ENCODE data around the gene C6orf120.

Gene C6orf120

DNA sequence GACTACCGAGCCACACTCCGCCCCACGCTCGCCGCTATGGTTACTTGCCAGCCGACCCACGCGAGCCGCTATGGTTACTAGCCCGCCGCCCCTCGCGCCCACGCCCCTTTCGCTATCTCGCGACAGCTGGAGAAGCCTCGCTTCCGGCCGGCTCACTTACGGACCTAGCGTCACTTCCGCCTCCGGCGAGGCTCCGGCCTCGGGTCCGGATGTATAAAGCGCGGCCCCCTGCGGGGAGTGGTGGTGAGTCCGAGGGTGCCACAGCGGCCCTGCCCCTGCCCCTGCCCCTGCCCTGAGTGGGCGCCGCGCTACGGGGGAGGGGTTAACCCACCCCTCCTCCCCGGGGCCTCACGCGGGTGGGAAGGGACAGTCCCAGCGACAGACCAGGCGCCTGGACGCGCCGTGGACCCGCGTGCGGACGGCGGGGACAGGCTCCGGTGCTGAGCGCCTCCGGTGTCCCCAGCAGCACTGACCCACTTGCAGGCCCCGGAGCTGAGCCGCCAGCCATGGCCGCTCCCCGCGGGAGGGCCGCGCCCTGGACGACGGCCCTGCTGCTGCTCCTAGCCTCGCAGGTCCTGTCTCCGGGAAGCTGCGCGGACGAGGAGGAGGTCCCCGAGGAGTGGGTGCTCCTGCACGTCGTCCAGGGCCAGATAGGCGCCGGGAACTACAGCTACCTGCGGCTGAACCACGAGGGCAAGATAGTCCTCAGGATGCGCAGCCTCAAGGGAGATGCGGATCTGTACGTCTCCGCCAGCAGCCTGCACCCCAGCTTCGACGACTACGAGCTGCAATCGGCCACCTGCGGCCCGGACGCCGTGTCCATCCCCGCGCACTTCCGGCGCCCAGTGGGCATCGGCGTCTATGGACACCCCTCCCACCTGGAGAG is at the start of gene C6orf120, which contains the start of gene WDR27:
TSS of gene C6orf120 (plus strand) at position 173 of the 886 bp plus-strand sequence. CDS start at position 507, 334 bp downstream.
TSS of gene WDR27 (minus strand) at position 76 of the 886 bp plus-strand sequence. CDS start 13,024 bp downstream, outside the sequence.
- peak; percentile 98 for DNase-seq (ENCODE audit: low read depth in 2 of 2)

DNA sequence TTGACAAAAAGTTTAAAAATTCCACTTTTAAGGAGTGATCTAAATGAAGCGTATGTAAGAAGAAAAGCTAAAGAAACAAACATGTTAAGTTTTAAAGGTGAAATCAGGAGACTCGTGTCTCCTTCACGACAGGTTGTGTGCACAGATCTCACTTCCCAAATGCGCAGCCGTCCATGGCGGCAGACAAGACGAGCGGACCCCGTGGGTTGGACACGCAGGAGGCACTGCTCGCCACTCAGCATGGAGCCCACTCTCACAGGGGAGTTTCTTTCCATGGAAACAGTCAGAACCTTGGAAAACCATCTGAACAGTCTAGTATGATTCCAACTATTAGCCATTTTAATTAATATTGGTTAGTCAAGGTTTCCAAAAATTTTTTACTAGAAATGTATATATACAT is 49.0 kb upstream of the C6orf120 start:
- no peak for DNase-seq (ENCODE audit: low read depth in 2 of 2)

DNA sequence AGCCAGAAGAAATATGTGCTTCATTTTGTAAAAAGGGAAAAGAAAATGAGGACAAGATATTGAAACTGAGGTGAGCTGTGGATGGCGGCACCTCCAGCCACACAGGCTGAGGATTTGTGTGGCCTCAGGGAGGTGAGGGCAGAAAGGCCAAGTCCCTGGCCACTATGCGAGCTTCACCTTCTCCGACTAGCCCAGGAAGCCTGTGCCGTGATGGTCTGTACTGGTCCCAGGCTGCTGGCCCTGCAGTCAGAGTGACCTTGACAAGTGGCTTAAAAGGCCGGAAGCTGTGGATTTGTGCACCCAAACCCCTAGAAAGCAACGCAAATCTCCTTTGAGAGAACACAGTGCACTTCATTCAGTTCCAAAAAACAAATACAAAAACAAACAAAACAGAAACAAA is 48.2 kb upstream of the C6orf120 start:
- DNase-seq (ENCODE audit: low read depth in 2 of 2) = no peak

DNA sequence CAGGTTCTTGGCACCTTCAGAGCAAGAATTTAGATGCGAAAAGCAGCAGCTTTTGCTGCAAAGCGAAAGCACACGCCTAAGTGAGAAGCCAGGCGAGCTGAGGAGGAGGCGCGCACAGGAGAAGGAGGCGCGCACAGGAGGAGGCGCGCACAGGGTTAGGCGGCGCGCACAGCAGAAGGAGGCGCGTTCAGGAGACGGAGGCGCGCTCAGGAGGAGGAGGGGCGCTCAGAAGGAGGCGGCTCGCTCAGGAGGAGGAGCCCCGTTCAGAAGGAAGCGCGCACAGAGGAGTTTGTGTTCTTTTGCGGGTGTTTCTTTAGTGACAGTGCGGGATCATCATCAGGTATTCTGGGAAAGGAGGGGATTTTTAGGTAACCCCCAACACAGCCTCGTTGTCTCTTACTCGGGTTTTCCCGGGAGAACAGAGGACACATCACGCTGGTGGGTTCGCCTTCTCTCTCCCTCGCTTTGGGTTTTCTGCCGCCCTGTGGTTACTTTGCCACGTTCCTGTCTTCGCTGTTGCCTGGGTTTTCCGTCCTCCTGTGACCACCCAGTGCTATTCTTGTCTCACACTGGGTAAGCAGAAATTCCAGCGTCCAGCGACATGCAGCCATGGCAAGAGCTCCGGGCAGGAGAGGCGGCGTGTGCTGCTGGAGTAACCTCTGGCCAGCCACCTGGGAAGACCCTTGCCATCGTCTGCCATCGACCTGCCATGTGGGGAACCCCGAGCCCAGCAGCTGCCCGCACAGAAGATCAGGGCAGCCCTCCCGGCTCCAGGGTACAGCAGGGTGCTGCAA is 47.1 kb upstream of the C6orf120 start:
- DNase-seq (ENCODE audit: low read depth in 2 of 2) = peak; percentile 28 to 50

DNA sequence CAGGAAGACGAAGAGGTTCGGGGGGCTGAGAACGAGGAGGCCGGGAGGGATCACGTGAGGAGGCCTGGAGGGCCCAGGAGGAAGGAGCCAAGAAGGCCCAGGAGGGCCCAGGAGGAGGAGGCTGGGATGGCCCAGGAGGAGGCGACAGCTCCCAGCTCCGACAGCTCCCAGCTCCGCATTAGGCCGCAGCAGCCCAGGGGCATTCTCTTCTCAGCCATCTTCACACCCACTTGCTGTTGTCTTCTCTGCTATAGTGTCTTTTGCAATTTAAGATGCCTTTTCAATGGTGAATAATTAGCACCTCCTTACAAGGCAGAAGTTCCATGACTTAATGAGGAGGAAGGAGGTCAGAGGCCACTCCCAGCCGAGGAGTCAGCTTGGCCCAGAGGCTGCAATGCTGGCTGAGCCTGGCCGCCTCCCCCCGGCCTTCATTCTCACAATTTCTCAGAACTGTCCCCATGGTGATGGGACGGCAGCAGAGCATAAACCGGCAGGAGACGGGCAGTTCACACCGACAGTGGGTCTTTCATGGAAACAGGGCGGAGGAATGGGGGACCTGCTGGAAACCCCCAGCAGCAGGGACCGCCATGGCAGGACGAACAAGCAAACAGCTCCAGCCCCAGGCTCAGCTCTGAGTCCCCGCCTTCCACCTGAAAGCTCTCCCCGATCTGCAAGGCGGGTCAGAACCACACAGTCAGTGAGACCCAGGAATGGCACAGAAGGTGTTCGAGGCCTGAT is 45.2 kb upstream of the C6orf120 start:
- no peak for DNase-seq (ENCODE audit: low read depth in 2 of 2)

DNA sequence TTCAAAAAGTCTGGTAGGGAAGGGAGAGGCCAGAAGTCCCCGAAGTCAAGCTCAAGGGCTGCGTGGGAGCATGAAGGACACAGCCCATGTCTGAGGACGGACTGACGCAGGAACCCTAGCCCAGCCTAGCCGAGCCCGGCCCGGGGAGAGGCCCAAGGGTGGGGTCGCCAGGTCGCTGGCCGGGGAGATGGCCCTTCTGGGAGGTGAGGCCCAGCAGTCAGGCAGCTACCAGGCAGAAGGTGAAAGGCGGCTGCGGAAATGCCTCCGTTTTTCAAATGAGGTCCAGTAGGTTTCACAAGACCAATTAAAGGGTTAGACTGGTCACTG is 44.7 kb upstream of the C6orf120 start:
- DNase-seq (ENCODE audit: low read depth in 2 of 2) = no peak

DNA sequence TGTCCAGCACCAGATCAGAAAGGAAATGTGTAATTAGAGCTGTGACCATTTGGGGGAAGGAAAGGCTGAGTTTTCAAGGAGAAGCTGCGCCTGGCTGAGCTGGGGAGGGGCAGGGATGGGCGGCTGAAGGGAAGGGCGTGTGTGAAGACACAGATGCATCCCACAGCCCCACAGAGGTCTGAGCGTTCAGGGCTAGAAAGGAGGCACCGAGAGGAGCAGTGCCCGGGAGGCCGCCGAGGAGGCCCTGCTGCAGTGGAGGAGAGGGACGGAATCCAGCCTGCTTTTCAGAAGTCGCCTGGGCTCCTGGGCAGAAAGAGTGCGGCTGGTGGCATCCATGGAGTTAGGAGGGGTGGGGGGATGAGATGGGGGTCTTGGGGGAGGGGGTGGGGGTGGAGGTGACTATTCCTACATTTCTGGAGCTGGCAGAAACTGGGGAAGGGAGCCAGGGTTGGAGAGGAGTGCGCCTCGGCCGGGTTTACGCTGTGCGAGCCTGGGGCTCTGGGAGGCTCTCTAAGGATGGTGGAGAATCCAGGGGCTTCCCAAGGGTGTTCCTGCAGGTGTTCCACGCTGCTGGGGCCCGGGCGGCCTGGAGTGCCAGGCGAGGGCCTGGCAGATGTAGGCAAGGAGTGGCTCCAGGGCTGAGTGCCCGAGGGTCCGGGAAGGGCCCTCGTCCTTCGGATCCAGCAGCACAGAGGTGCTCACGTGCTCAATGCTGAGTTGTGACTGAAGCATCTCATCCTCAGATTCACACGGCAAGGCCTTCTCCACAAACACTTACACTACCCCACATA is 41.9 kb upstream of the C6orf120 start:
- DNase-seq (ENCODE audit: low read depth in 2 of 2) = no peak

DNA sequence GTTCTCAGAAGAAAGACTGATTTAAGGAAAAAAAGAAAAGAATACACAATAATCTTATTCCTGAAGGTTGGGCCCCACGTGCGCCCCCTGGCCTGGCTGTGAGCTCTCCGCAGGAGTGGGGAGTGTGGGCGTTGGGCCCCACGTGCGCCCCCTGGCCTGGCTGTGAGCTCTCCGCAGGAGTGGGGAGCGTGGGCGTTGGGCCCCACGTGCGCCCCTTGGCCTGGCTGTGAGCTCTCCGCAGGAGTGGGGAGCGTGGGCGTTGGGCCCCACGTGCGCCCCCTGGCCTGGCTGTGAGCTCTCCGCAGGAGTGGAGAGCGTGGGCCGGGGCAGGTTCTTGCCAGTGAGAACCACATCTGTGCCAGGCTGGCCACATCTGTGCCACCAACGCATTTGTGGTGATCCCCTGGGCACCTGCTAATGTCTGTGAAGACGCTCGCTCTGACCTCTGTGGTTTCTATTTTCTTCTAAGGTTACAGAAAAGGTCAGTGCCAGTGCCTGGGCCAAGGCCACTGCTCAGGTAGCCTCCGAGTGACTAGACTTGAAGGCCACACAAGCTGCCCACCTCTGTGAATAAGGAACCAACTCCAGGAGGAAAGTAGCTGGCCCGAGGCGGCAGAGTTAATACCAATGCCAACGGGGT is 41.1 kb upstream of the C6orf120 start:
- no peak for DNase-seq (ENCODE audit: low read depth in 2 of 2)

DNA sequence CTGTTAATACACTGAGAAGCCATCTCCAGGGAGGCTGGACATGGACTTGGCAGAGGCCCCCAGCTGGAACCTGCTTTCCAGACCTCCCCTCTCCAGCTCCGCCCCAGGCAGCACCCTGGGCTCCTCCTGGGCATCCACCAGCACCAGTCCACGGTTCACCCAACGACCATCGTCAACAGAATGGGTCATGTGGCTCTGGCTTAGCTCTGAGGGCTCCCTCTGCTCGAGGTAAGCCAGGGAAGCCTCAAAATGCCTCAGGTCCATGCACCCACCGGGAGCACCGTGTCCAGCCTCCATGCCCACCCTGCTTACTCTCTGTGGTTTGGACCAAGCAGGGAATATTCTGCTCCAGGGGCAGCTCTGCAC is 40.6 kb upstream of the C6orf120 start:
- no peak for DNase-seq (ENCODE audit: low read depth in 2 of 2)

DNA sequence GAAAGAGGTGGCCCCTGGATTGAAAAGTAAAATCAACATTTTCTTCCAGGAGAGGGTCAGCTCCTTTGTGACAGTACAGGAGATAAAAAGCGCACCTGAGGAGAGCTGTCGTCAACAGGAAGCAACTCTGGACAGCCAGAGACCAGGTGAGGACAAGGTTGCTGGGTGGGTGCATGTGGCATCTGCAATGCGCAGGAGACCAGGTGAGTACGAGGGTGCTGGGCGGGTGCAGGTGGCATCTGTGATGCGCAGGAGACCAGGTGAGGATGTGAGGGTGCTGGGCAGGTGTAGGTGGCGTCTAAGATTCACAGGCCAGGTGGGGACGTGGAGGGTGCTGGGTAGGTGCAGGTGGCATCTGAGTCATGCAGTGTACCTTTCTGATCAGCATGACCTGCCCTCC is 38.5 kb upstream of the C6orf120 start:
- DNase-seq (ENCODE audit: low read depth in 2 of 2) = no peak

DNA sequence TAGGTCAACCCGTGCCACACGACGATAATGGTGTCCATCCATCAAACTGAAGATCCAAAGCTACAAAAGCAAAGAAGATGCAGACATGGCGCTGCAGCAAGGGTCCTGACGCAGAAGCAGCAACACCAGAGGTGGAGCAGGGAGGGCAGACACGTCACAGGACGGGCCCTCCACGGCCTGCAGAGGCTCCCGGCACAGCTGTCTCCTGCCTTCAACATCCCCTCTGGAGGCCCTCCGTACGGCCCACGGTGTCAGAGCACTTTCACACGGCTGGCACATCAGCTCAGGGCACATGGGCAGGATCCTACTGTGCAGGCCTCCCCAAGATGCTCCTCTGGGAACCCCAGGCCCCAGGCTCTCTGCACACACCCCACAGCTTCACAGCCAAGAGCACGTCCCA is 37.7 kb upstream of the C6orf120 start:
- DNase-seq (ENCODE audit: low read depth in 2 of 2) = no peak

DNA sequence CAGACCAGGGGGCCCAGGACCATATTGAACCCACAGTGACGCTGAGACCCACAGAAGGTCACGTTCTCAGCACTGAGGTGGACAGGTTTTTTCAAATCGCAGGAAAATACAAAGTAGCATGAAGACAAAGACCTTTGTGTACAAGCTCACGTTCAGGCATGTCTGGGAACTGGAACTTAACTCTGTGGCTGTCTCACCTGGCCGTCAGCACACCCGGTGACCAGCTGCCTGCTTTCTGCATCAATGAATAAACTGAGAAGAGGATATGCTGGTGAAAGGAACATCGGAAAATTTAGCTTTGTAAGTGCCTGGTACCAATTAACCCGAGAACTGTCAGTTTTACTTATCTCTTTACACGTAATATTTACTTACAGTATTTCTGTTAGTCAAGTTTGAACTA is 36.6 kb upstream of the C6orf120 start:
- DNase-seq (ENCODE audit: low read depth in 2 of 2) = no peak

DNA sequence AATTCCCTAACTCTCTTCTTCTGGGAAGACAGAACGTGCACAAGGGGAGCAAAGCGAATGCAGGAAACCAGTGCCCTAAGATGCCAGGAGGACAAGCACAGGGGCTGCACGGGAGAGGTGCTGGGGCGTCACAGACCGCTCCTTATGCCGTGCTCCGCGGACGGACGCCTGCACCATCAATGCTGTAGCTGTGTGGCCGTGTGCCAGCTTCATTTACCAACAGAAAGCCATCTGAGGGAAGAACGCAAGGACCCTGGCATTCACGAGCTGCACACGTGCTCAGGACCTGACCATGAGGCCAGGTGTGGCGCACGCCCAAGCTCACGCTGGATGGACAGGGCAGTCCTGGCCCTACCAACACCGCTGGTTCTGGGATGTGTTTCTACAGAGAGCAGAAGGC is 35.5 kb upstream of the C6orf120 start:
- no peak for DNase-seq (ENCODE audit: low read depth in 2 of 2)

DNA sequence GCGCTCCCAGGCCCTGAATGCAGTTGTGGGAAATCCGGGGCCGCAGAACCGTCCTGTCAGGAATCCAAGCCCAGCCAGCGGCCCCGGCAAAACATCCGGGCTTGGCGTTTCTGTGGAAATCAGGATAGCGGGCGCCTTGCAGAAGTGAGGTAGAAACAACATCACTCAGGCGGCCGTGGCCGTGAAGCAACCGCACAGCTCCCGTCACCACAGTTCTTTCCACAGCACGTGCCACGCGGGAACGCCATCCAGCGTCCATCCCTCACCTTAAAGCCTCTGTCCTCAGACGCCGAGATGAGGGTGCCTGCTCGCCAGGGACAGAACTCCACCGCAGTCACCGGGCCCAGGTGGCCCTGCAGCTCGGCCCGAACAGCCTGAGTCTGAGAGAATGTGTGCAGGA is 34.2 kb upstream of the C6orf120 start:
- DNase-seq (ENCODE audit: low read depth in 2 of 2) = no peak

DNA sequence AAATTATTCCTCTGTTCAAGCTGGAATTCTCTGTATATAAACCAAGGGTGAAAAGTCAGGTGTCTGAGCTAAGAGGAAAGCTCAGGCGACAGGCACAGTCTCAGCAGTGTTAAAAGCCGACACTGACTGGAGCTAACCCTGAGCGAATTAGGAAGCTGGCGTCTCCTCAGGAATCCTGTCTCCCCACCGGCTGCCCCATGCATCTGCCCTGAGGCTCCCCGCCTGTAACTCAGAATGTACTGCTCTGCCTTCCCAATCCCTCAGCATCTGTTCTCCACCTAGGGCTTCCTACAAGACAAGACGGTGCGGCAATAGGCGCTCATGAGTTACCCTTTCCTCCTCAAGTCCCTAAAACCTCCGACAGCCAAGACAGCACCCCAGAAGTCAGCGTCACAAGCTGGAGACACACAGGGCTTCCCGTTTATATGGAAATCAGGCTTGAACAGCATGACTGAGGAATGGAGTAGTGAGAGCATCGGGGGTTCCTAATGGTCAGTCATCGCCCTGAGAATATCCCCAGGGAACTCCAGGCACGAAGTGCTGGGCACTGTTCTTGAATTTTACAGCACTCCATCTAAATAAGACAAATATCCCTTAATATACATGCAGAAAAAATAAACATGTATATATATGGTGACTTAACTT is 33.6 kb upstream of the C6orf120 start:
- no peak for DNase-seq (ENCODE audit: low read depth in 2 of 2)

DNA sequence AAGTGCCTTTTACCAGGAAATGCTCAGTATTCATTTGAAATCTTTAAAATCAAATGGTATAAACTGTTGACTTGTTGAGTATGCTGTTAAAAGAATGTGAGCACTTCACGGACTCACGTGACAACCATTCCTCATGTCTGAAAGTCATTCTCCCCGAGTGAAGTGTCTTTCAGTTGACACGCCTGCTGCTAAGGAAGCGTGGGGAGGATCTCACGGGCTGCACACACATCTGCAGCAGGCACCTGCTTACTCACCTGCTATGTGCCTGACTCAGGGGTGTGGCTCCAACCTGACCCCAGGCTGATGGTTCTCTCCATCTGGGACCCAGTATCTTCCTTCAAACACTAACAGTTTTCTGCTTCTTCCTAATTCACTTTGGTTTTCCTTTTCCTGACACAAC is 32.8 kb upstream of the C6orf120 start:
- DNase-seq (ENCODE audit: low read depth in 2 of 2) = no peak

DNA sequence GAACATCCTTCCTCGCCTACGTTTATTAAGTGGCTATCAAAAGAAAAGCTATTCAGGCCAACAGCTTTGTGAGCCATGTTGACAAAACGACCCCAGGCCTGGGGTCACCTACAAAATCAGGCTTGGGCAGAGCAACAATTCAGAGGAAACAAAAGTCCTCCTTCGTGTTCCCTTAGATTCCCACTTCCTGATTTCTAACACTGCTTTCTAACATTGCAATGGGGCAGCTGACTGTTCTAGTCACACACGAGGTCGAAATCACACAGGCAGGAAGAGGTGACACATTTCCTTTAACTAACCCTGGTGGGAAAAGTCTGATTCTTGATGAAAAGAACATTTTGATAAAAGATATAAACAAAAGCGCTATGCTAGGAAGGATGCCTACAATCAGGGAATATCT is 32.0 kb upstream of the C6orf120 start:
- DNase-seq (ENCODE audit: low read depth in 2 of 2) = no peak

DNA sequence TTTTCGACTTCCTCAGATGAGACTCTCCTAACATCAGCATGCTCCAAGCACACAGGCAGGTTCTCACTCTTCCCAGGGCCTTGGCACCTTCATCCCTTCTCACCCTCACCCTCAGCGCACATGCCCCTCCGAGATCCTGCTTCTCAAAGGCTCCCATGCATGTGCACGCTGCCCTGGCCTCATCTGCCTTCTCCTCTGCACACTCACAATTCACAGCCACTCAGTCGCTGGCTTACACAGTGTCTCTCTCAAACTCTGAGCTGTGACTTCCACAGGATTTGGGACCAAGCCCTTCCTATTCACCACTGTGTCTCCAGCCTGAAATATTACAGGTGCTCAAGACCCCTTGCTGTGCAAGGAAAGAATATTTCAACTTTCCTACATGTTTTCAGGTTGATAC is 30.4 kb upstream of the C6orf120 start:
- no peak for DNase-seq (ENCODE audit: low read depth in 2 of 2)

DNA sequence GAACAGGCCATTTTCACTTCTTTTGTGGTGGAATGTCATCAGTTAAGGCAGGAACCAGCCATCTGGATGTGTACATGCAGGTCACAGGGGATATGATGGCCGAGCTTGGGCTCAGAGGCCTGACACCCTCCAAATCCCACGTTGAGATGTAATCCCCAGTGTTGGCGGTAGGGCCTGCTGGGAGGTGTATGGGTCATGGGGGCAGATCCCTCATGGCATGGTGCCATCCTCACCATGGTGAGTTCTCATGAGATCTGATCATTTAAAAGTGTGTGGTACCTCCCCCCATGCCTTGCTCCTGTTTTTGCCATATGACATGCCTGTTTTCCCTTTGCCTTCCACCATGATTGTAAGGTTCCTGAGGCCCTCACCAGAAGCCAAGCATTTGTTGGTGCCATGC is 26.9 kb upstream of the C6orf120 start:
- no peak for DNase-seq (ENCODE audit: low read depth in 2 of 2)

DNA sequence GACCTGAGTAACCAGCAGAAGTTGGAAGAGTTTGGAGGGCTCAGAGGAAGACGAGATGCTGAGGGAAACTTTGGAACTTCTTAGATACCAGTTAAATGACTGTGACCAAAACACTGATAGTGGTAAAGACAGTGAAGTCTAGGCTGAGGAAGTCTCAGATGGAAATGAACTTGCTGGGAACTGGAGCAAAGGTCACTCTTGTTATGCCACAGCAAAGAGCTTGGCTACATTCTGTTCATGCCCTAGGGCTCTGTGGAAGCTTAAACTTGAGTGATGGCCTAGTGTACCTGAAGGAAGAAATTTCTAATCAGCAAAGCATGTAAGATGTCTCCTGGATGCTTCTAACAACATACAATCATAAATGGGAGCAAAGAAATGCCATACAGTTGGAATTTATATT is 24.8 kb upstream of the C6orf120 start:
- DNase-seq (ENCODE audit: low read depth in 2 of 2) = no peak

DNA sequence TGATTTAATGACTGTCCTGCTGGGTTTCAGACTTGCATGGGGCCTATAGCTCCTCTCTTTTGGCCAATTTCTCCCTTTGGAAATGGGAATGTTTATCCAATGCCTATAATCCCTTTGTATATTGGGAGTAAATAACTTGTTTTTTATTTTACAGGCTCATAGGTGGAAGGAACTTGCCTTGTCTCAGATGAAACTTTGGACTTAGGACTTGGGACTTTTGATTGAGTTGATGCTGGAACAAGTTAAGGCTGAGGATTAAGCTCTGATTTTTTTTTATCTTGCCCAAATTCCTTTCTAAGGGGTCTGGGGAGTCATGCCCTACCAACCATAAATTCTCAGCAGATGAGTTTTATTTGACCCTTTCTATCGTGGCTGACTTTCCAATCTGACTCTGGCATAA is 23.6 kb upstream of the C6orf120 start:
- no peak for DNase-seq (ENCODE audit: low read depth in 2 of 2)

All from stimulated activated CD4-positive, alpha-beta T cell treated with anti-CD3 and anti-CD28 coated beads, Interleukin-4, amount 100 ng/mL, for 48 hours (primary cell).